H9 (cell line): Measurements from ENCODE around the gene ISL1. TPM values are rescaled to one million over a fixed set of nuclear protein-coding genes. Genes with fewer than 3 reads are reported as not detected.

Source experiments
- DNase-seq: peaks from one replicate; pipeline ENCODE4 v3.0.0-alpha.2; 2017
- H2AFZ ChIP-seq: one replicate; pipeline ENCODE4 v1.6.1; 2013; ENCODE audit warnings: mild to moderate bottlenecking, low read length, control low read depth, moderate library complexity
- H2AK5ac ChIP-seq: 2 replicates; pipeline ENCODE4 v1.6.1; 2013; ENCODE audit warnings: low read length, control low read depth, mixed read lengths; ENCODE audit not compliant: insufficient read length
- H2BK120ac ChIP-seq: one replicate; pipeline ENCODE4 v1.6.1; 2013; ENCODE audit warnings: low read depth, mild to moderate bottlenecking, low read length, control low read depth, inconsistent platforms; ENCODE audit not compliant: poor library complexity, severe bottlenecking
- H2BK12ac ChIP-seq: 2 replicates; pipeline ENCODE4 v1.6.1; 2013; ENCODE audit warnings: low read length, control low read depth, mixed read lengths, low read depth; ENCODE audit not compliant: insufficient read length
- H2BK15ac ChIP-seq: 2 replicates; pipeline ENCODE4 v1.6.1; 2013; ENCODE audit warnings: low read depth, low read length, control low read depth
- H2BK20ac ChIP-seq: one replicate; pipeline ENCODE4 v1.6.1; 2013; ENCODE audit warnings: low read depth, mild to moderate bottlenecking, low read length, control low read depth, inconsistent platforms; ENCODE audit not compliant: poor library complexity, severe bottlenecking
- H2BK5ac ChIP-seq: 2 replicates; pipeline ENCODE4 v1.6.1; 2013; ENCODE audit warnings: low read length, control low read depth, mixed read lengths; ENCODE audit not compliant: insufficient read length
- H3K14ac ChIP-seq: 2 replicates; pipeline ENCODE4 v1.6.1; 2013; ENCODE audit warnings: low read length, control low read depth; ENCODE audit not compliant: insufficient read depth
- H3K18ac ChIP-seq: 2 replicates; pipeline ENCODE4 v1.6.1; 2013; ENCODE audit warnings: low read depth, mild to moderate bottlenecking, mixed read lengths, low read length, control low read depth; ENCODE audit not compliant: insufficient read length
- H3K23ac ChIP-seq: 2 replicates; pipeline ENCODE4 v1.6.1; 2013; ENCODE audit warnings: low read length, control low read depth, mixed read lengths, low read depth; ENCODE audit not compliant: insufficient read length
- H3K23me2 ChIP-seq: 2 replicates; pipeline ENCODE4 v1.6.1; 2013; ENCODE audit warnings: low read depth, mild to moderate bottlenecking, mixed read lengths, low read length, control low read depth; ENCODE audit not compliant: insufficient read length, poor library complexity, severe bottlenecking
- H3K27ac ChIP-seq: 2 replicates; pipeline ENCODE4 v1.5.1; 2013; ENCODE audit warnings: low read length, control low read depth, mixed read lengths, low read depth; ENCODE audit not compliant: insufficient read length
- H3K27me3 ChIP-seq: 2 replicates; pipeline ENCODE4 v1.6.1; 2013; ENCODE audit warnings: low read length, control low read depth, inconsistent platforms; ENCODE audit not compliant: insufficient read depth
- H3K4ac ChIP-seq: 2 replicates; pipeline ENCODE4 v1.6.1; 2013; ENCODE audit warnings: low read depth, mild to moderate bottlenecking, control low read depth, inconsistent platforms, low read length, moderate library complexity
- H3K4me1 ChIP-seq: 2 replicates; pipeline ENCODE4 v1.6.1; 2013; ENCODE audit warnings: low read length, control low read depth, inconsistent platforms; ENCODE audit not compliant: insufficient read depth
- H3K4me2 ChIP-seq: 2 replicates; pipeline ENCODE4 v1.6.1; 2013; ENCODE audit warnings: low read length, control low read depth, mixed read lengths; ENCODE audit not compliant: insufficient read length, insufficient read depth
- H3K56ac ChIP-seq: 2 replicates; pipeline ENCODE4 v1.6.1; 2013; ENCODE audit warnings: low read depth, mild to moderate bottlenecking, mixed read lengths, low read length, control low read depth; ENCODE audit not compliant: insufficient read length
- H3K79me1 ChIP-seq: 2 replicates; pipeline ENCODE4 v1.6.1; 2013; ENCODE audit warnings: low read depth, mild to moderate bottlenecking, moderate library complexity, low read length, control low read depth, inconsistent platforms; ENCODE audit not compliant: insufficient read depth, poor library complexity, severe bottlenecking
- H3K79me2 ChIP-seq: 2 replicates; pipeline ENCODE4 v1.6.1; 2013; ENCODE audit warnings: low read length, control low read depth, inconsistent platforms; ENCODE audit not compliant: insufficient read depth
- H3K9ac ChIP-seq: 2 replicates; pipeline ENCODE4 v1.6.1; 2013; ENCODE audit warnings: low read length, control low read depth, mixed read lengths; ENCODE audit not compliant: insufficient read length; ENCODE audit errors: extremely low read depth
- H3K9me3 ChIP-seq: one replicate; pipeline ENCODE4 v1.6.1; 2013; ENCODE audit warnings: low read depth, low read length, inconsistent platforms; ENCODE audit not compliant: control insufficient read depth
- H3T11ph ChIP-seq: one replicate; pipeline ENCODE4 v1.6.1; 2013; ENCODE audit warnings: mild to moderate bottlenecking, low read length, control low read depth, inconsistent platforms
- H4K20me1 ChIP-seq: one replicate; pipeline ENCODE4 v1.6.1; 2013; ENCODE audit not compliant: control insufficient read depth, insufficient read length, insufficient read depth
- H4K5ac ChIP-seq: 2 replicates; pipeline ENCODE4 v1.6.1; 2013; ENCODE audit warnings: low read depth, mild to moderate bottlenecking, mixed read lengths, low read length, control low read depth; ENCODE audit not compliant: insufficient read length
- H4K8ac ChIP-seq: replicated peaks from 2 replicates; pipeline ENCODE4 v1.6.1; 2013; ENCODE audit warnings: low read length, control low read depth, mixed read lengths, low read depth; ENCODE audit not compliant: insufficient read length
- H4K91ac ChIP-seq: 2 replicates; pipeline ENCODE4 v1.6.1; 2013; ENCODE audit warnings: low read depth, mild to moderate bottlenecking, moderate library complexity, mixed read lengths, low read length, control low read depth; ENCODE audit not compliant: insufficient read length
- H3K27ac Mint-ChIP-seq, 3 experiments: 2 replicates in 2 of 3; 3 replicates in 1 of 3; pipeline ENCODE4 v1.8.0; 2020 to 2021; ENCODE audit warnings: mixed read lengths in 3 of 3, mild to moderate bottlenecking in 1 of 3, moderate library complexity in 1 of 3
- H3K27me3 Mint-ChIP-seq: 2 replicates; pipeline ENCODE4 v1.8.0; 2021; ENCODE audit warnings: low read depth, mild to moderate bottlenecking, moderate library complexity, mixed read lengths
- H3K36me3 Mint-ChIP-seq, 3 experiments: 2 replicates in 2 of 3; 3 replicates in 1 of 3; pipeline ENCODE4 v1.8.0; 2020 to 2021; ENCODE audit warnings: low read depth in 3 of 3, mixed read lengths in 3 of 3; ENCODE audit not compliant: insufficient read depth in 1 of 3
- H3K4me1 Mint-ChIP-seq, 2 experiments: 2 replicates each; pipeline ENCODE4 v1.8.0; 2020; ENCODE audit warnings: mixed read lengths in 2 of 2
- H3K4me3 Mint-ChIP-seq, 2 experiments: 2 replicates in 1 of 2; 3 replicates in 1 of 2; pipeline ENCODE4 v1.8.0; 2020 to 2021; ENCODE audit warnings: mild to moderate bottlenecking in 2 of 2, mixed read lengths in 2 of 2, moderate library complexity in 1 of 2
- H3K9me3 Mint-ChIP-seq, 2 experiments: 2 replicates in 1 of 2; 3 replicates in 1 of 2; pipeline ENCODE4 v1.8.0; 2020; ENCODE audit warnings: mild to moderate bottlenecking in 2 of 2, mixed read lengths in 2 of 2, moderate library complexity in 1 of 2
- WGBS: extraction: QIAGEN DNeasy Blood & Tissue Kit; methylation state at CpG from one replicate; pipeline ENCODE4 v1.1.7; 2013; ENCODE audit warnings: missing lambda C conversion rate, low lambda C conversion rate, mixed read lengths; ENCODE audit not compliant: insufficient read length; ENCODE audit errors: extremely low coverage; 5-methylcytosine and 5-hydroxymethylcytosine counted together
- total RNA-seq: library from RNA; stranded (reverse); gene quantifications from 2 replicates; pipeline ENCODE4 v1.2.1, GENCODE V29; 2021
- TF ChIP-seq, protein P1 (sequence below): fragments of 200-600 bp; sonication (generic); conservative IDR thresholded peaks from 3 replicates; pipeline ENCODE4 v1.8.0; 2021; ENCODE audit warnings: antibody characterized with exemption, mild to moderate bottlenecking

ISL1 gene
- total RNA-seq, 1 experiment from 2014 or later: not detected

DNA sequence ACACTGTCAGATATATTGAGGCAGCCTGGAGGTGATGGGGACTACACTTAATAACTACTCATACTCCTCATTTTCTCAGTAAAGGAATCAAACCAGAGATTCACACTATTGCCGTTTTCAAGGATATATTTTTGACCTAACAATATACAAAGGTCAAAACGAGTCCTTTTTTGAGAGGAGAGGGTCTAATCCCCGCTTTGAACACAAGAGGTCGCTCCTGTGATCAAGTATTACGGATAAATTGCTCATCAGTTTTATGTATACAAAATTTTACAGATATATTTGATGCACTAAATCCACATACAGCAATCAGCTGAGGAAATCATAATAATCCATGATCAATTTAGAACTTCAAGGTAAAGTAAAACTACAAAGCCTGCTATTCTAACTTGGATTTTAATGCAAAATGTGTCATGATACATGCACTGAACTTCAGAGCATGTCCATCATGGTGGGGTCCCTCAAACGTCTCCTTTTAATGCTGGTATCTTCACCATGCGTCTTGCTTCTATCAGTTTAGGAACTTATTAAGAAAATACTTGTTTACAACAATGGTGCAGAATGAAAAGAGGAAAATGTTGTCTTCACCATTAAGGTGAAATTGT, 2.5 kb upstream of the ISL1 start:
- Histone ChIP-seq H3K14ac (no peak overlapping the region), H3T11ph (no peak overlapping the region), H4K91ac (no peak overlapping the region), H4K8ac (no peak overlapping the region), H2BK5ac (no peak overlapping the region), H4K20me1 (no peaks in the 10 kb centered on the region), H3K4ac (no peak overlapping the region), H3K79me2 (no peaks in the 10 kb centered on the region), H3K27me3 (peaks cover 69% of the 10 kb centered on the region), H3K23me2 (peaks cover 34% of the 10 kb centered on the region), H3K23ac (no peak overlapping the region), H3K9ac (no peak overlapping the region), H2BK12ac (no peak overlapping the region), H3K4me1 (peaks cover 8% of the 10 kb centered on the region; the same call in 1 of the 2 replicates), H3K79me1 (no peaks in the 10 kb centered on the region), H3K4me2 (no peak overlapping the region), H2AK5ac (no peak overlapping the region), H3K56ac (no peak overlapping the region), H3K27ac (no peak overlapping the region), H4K5ac (no peak overlapping the region), H2BK15ac (no peak overlapping the region), H2AFZ (no peak overlapping the region), H3K18ac (no peak overlapping the region), H3K9me3 (no peaks in the 10 kb centered on the region), H2BK120ac (no peak overlapping the region), H2BK20ac (no peak overlapping the region)
- DNase-seq: no peak
- WGBS: no CpG with 5 or more reads among the region's 7 CpGs
- Mint-ChIP-seq H3K27me3 (peaks cover 99% of the 10 kb centered on the region), H3K4me1 (peaks cover 61 to 86% of the 10 kb centered on the region in 2 experiments), H3K27ac (no peak overlapping the region), H3K36me3 (no peaks in the 10 kb centered on the region; a peak in 1 of 7 replicates), H3K9me3 (peaks cover 0 to 8% of the 10 kb centered on the region in 2 experiments; a peak in 2 of 5 replicates), H3K4me3 (no peak overlapping the region)
- TF ChIP-seq, protein P1, sequence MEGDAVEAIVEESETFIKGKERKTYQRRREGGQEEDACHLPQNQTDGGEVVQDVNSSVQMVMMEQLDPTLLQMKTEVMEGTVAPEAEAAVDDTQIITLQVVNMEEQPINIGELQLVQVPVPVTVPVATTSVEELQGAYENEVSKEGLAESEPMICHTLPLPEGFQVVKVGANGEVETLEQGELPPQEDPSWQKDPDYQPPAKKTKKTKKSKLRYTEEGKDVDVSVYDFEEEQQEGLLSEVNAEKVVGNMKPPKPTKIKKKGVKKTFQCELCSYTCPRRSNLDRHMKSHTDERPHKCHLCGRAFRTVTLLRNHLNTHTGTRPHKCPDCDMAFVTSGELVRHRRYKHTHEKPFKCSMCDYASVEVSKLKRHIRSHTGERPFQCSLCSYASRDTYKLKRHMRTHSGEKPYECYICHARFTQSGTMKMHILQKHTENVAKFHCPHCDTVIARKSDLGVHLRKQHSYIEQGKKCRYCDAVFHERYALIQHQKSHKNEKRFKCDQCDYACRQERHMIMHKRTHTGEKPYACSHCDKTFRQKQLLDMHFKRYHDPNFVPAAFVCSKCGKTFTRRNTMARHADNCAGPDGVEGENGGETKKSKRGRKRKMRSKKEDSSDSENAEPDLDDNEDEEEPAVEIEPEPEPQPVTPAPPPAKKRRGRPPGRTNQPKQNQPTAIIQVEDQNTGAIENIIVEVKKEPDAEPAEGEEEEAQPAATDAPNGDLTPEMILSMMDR: peak; percentile 77
